Ascending aorta (tissue), 2 donors: ENCODE data around the gene IGFALS. TPM values are rescaled to one million over a fixed set of nuclear protein-coding genes. Genes with fewer than 3 reads are reported as not detected.
A peak's percentile ranks its signal among the peaks of the same experiment; 100 is the strongest.

ENCODE experiments used
- DNase-seq, 2 donors: peaks; one replicate each; pipeline ENCODE4 v3.0.0-alpha.2; 2019; ENCODE audit warnings: low spot score in 2 of 2
- H3K27ac ChIP-seq, 2 donors: fragments of 200-600 bp; sonication (generic); one replicate each; pipeline ENCODE4 v1.5.1; 2016 to 2017; ENCODE audit warnings: mild to moderate bottlenecking in 1 of 2
- H3K27me3 ChIP-seq: fragments of 200-600 bp; sonication (generic); one replicate; pipeline ENCODE4 v1.5.1; 2017
- H3K36me3 ChIP-seq, 2 donors: fragments of 200-600 bp; sonication (generic); one replicate each; pipeline ENCODE4 v1.5.1; 2016
- H3K4me1 ChIP-seq, 2 donors: fragments of 200-600 bp; sonication (generic); one replicate each; pipeline ENCODE4 v1.5.1; 2016 to 2017; ENCODE audit warnings: mild to moderate bottlenecking in 1 of 2
- H3K4me3 ChIP-seq, 2 donors: fragments of 200-600 bp; sonication (generic); one replicate each; pipeline ENCODE4 v1.5.1; 2016 to 2017; ENCODE audit warnings: mild to moderate bottlenecking in 1 of 2
- H3K9me3 ChIP-seq, 2 donors: fragments of 200-600 bp; sonication (generic); one replicate each; pipeline ENCODE4 v1.5.1; 2016
- intact Hi-C: fragments of 100-400 bp; cut with DNase I; formaldehyde crosslinking; loops from one replicate; pipeline ENCODE4 v1.15.1; 2023
- total RNA-seq: library from RNA; depleted of rRNA; stranded (reverse); fragments of >200 nt; gene quantifications from one replicate; pipeline ENCODE4 v1.1.0, GENCODE V29; 2016
- TF ChIP-seq, protein P1 (sequence below), 3 experiments: fragments of 200-600 bp in 2 of 3; fragments of 450-650 bp in 1 of 3; sonication (generic) in 2 of 3; IDR thresholded peaks; one replicate each; pipeline ENCODE4 v1.5.1; 2016 to 2019; ENCODE audit warnings: antibody characterized with exemption in 3 of 3, mild to moderate bottlenecking in 1 of 3, moderate library complexity in 1 of 3

IGFALS gene
- total RNA-seq, 1 donor from 2014 or later = not detected

DNA sequence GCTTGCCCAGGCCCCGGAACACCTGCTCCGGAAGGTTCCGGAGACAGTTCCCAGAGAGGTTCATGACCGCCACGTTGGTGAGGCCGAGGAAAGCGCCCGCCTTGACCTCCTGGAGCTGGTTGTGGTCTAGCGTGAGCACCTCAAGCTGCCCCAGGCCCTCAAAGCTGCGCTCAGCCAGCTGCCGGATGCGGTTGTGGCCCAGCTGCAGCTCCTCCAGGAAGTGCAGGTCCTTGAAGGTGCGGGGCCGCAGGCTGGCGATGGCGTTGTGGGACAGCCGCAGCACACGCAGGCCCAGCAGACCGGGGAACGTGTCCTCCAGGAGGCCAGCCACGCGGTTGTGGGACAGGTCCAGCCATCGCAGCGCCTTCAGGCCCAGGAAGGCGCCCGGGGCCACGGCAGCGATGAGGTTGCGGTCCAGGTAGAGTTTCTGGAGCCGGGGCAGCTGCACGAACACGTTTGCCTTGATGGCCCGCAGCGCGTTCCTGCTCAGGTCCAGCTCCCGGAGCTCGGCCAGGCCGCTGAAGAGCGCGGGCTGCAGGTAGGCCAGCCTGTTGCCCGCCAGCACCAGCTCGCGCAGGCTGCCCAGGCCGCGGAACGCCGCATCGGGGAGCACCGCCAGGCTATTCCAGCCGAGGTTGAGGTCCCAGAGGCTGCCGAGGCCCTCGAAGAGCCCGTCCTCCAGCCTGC is 2.1 kb downstream of the IGFALS start:
- TF ChIP-seq, protein P1, sequence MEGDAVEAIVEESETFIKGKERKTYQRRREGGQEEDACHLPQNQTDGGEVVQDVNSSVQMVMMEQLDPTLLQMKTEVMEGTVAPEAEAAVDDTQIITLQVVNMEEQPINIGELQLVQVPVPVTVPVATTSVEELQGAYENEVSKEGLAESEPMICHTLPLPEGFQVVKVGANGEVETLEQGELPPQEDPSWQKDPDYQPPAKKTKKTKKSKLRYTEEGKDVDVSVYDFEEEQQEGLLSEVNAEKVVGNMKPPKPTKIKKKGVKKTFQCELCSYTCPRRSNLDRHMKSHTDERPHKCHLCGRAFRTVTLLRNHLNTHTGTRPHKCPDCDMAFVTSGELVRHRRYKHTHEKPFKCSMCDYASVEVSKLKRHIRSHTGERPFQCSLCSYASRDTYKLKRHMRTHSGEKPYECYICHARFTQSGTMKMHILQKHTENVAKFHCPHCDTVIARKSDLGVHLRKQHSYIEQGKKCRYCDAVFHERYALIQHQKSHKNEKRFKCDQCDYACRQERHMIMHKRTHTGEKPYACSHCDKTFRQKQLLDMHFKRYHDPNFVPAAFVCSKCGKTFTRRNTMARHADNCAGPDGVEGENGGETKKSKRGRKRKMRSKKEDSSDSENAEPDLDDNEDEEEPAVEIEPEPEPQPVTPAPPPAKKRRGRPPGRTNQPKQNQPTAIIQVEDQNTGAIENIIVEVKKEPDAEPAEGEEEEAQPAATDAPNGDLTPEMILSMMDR (IDR thresholded peaks at IDR 0.05) = no peak
- H3K36me3 ChIP-seq = peaks cover 37 to 41% of the 10 kb centered on the region in 2 donors
- no peaks in the 10 kb centered on the region for H3K27me3 ChIP-seq
- no peak overlapping the region for H3K27ac ChIP-seq
- H3K4me3 ChIP-seq = no peak overlapping the region
- no peaks in the 10 kb centered on the region for H3K4me1 ChIP-seq
- no peak for DNase-seq
- intact Hi-C loops = no loop called here
- no peaks in the 10 kb centered on the region for H3K9me3 ChIP-seq

DNA sequence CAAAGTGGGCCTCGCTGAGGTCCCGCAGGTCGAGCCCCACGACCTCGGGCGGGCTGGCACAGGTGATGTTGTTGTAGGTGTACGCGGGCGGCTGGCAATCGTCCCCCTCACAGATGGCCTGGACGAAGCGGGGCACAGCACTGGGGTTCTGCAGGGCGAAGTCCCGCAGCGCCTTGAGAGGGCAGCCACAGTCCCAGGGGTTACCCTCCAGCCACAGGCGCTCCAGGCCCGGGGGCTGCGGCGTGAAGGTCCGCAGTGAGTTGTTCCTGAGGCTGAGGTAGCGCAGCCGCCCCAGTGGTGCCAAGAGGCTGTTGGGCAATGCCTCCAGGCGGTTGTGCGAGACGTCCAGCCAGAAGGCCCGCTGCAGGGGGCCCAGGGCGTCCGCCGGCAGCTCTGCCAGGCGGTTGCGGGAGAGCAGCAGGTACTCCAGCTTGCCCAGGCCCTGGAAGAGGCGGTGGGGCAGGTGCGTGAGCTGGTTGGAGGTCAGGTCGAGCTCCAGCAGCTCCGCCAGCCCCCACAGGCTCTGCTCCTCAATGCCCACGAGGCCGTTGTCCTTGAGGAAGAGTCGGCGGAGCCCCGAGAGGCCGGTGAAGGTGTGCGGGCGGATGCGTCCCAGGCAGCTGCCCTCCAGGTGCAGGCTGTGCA is 2.8 kb downstream of the IGFALS start:
- Histone ChIP-seq H3K4me3 (no peak overlapping the region), H3K27me3 (no peaks in the 10 kb centered on the region), H3K4me1 (no peaks in the 10 kb centered on the region), H3K36me3 (peaks cover 37 to 48% of the 10 kb centered on the region in 2 donors), H3K9me3 (no peaks in the 10 kb centered on the region), H3K27ac (no peak overlapping the region)
- TF ChIP-seq, protein P1 (IDR thresholded peaks at IDR 0.05) = no peak
- DNase-seq = peak in 1 of 2 donors; percentile 59
- intact Hi-C loops = no loop called here

DNA sequence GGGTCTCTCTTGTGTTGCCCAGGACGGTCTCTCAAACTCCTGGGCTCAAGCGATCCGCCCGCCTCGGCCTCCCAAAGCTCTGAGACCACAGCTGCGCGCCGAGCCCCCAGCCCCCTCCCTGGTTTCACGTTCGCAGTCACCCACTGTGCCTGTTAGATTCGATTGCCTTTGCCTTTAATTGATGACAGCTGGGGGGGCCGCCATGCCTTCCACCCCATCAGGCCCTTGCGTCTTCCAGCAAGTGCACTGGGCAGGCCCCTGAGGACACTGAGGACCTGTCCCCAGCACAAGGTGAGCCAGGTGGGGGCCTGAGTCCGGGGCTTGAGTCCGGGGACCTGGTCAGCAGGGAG is 3.3 kb downstream of the IGFALS start:
- Histone ChIP-seq H3K4me3 (no peak overlapping the region), H3K9me3 (no peaks in the 10 kb centered on the region), H3K4me1 (peaks cover 0 to 2% of the 10 kb centered on the region in 2 donors), H3K27ac (no peak overlapping the region), H3K36me3 (peaks cover 37 to 49% of the 10 kb centered on the region in 2 donors), H3K27me3 (no peaks in the 10 kb centered on the region)
- TF ChIP-seq, protein P1 (IDR thresholded peaks at IDR 0.05) = no peak
- intact Hi-C loops = no loop called here
- no peak for DNase-seq

DNA sequence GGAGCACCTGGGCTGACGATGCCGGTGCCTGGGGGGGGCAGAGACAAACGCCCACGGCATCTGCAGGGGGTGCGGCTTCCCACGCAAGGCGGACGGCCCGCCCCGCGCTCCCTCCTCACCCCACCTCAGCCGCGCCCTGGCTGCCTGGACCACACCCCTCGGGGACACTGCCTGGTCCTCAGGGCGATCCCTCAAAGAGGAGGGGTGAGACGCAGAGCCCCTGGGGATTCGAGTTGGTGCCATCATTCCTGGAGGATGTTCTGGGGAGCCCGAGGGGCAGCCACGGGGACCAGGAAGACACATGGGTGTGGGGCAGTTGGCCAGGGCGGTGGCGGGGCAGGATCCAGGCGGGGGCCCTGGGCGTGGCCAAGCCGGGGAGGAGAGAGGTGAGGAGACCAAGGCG is 3.9 kb downstream of the IGFALS start:
- peak in 1 of 2 donors; percentile 55 for DNase-seq

DNA sequence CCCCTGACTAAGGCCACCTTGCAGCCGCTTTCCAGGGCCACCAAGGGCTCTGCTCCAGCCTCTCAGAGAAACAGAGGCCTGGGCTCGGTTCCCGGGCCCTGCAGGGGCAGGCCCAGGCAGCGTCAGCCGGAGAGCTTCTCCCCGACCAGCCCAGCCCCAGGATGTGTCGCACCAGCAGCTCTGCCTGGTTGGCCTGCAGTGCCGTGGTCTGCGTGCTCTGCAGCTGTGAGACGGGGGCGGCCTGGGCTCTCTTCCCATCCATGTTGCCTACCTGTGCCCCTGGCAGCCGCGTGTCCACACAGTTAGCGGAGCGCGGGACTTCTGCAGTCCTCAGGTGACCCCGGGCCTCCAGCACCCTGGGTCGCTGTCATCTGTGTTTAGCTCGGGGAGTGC is 4.8 kb downstream of the IGFALS start:
- peaks cover 37 to 49% of the 10 kb centered on the region in 2 donors for H3K36me3 ChIP-seq
- H3K27ac ChIP-seq = no peak overlapping the region
- peak; percentile 2 to 60 for DNase-seq
- no peaks in the 10 kb centered on the region for H3K27me3 ChIP-seq
- TF ChIP-seq, protein P1 (IDR thresholded peaks at IDR 0.05) = no peak
- peaks cover 5 to 15% of the 10 kb centered on the region in 2 donors for H3K4me1 ChIP-seq
- H3K4me3 ChIP-seq = no peak overlapping the region
- no peaks in the 10 kb centered on the region for H3K9me3 ChIP-seq
- intact Hi-C loops = no loop called here

More for the DNA sequence above, 3.9 kb downstream of the IGFALS start:
- intact Hi-C loops = no loop called here
- TF ChIP-seq, protein P1 (IDR thresholded peaks at IDR 0.05) = no peak
- Histone ChIP-seq H3K36me3 (peaks cover 37 to 49% of the 10 kb centered on the region in 2 donors), H3K9me3 (no peaks in the 10 kb centered on the region), H3K4me3 (no peak overlapping the region), H3K27me3 (no peaks in the 10 kb centered on the region), H3K27ac (no peak overlapping the region), H3K4me1 (peaks cover 0 to 6% of the 10 kb centered on the region in 2 donors)
